Right renal pelvis (tissue), 4 donors: Measurements from ENCODE around the gene ANO3. TPM values are rescaled to one million over a fixed set of nuclear protein-coding genes. Genes with fewer than 3 reads are reported as not detected.

ENCODE experiments used
- DNase-seq, 4 donors: peaks; one replicate each; pipeline ENCODE4 v3.0.0-alpha.2; 2013; ENCODE audit warnings: low read depth in 4 of 4, low spot score in 3 of 4, missing footprints in 1 of 4
- polyA plus RNA-seq, 4 donors: library from polyadenylated mRNA; unstranded; fragments of 120-200 nt; gene quantifications; one replicate each; pipeline ENCODE4 v1.2.1, GENCODE V29; 2013; ENCODE audit not compliant: insufficient read length in 4 of 4

The ANO3 gene
- polyA plus RNA-seq, 4 donors, result 2.6 to 4.2 (median 3.4) TPM

- no peak for DNase-seq
Observed at GRCh38 chr11:26700574-26701235, 368.8 kb downstream of the ANO3 start.

GRCh38 chr11:26702406-26702805, 370.5 kb downstream of the ANO3 start:
- DNase-seq, result peak in 1 of 4 donors; percentile 16

GRCh38 chr11:26703411-26704191, 371.7 kb downstream of the ANO3 start:
- DNase-seq, result no peak

- no peak for DNase-seq
Observed at GRCh38 chr11:26704249-26704648, 372.3 kb downstream of the ANO3 start.

- no peak for DNase-seq
Observed at GRCh38 chr11:26706181-26706580, 374.3 kb downstream of the ANO3 start.

- no peak for DNase-seq
Observed at GRCh38 chr11:26708736-26709456, 377.0 kb downstream of the ANO3 start.

- DNase-seq, result no peak
Observed at GRCh38 chr11:26710489-26710888, 378.6 kb downstream of the ANO3 start.

- DNase-seq, result no peak
Observed at GRCh38 chr11:26712497-26712896, 380.6 kb downstream of the ANO3 start.

Other genes with a start within 250 kb of the ANO3 start
- gene MUC15, start 240.1 kb downstream of the ANO3 start, polyA plus RNA-seq, result 1 to 10 TPM; 2.5 to 5.4 (median 2.9) TPM